ENCODE measurements around the gene COMMD4. TPM values are rescaled to one million over a fixed set of nuclear protein-coding genes. Genes with fewer than 3 reads are reported as not detected.

COMMD4 gene
- total RNA-seq, 2 experiments from 2014 or later: 123 to 133 TPM

GRCh38 chr15:75350601-75351361 lies 14.9 kb downstream of the COMMD4 start:
- no peak overlapping the region for H3K4me2 ChIP-seq (ENCODE audit: low read length)
- no peaks in the 10 kb centered on the region for H3K9me2 ChIP-seq (ENCODE audit: insufficient read depth, low read length)
- no peaks in the 10 kb centered on the region for H3K79me2 ChIP-seq (ENCODE audit: insufficient read depth, low read depth, low read length)
- no peaks in the 10 kb centered on the region for H4K20me1 ChIP-seq (ENCODE audit: insufficient read depth, low read length)
- peak overlapping the region; percentile 47 for H3K27ac ChIP-seq (ENCODE audit: low read depth, low read length, poor library complexity, severe bottlenecking)
- ChIA-PET CTCF (ENCODE audit: unreplicated experiment) (no interaction called here), POLR2A (no interaction called here)
- intact Hi-C loops (cut with micrococcal nuclease; ENCODE audit: unreplicated experiment): no loop called here
- no peak for TF ChIP-seq CTCF (conservative IDR thresholded peaks at IDR 0.05; ENCODE audit: low read length)
- no peak for TF ChIP-seq EZH2phosphoT487 (IDR thresholded peaks at IDR 0.05; ENCODE audit: borderline replicate concordance, low read depth, low read length)
- no peak overlapping the region for H2AFZ ChIP-seq (ENCODE audit: low read length)
- no TSS peak for BruUV-seq (replicated peaks)
- peaks cover 68% of the 10 kb centered on the region for H3K36me3 ChIP-seq (ENCODE audit: insufficient read depth, low read length)
- H3K4me3 ChIP-seq (ENCODE audit: low read depth, low read length, poor library complexity, severe bottlenecking): no peak overlapping the region
- H3K4me1 ChIP-seq (ENCODE audit: insufficient read depth, low read length, poor library complexity, severe bottlenecking): peaks cover 39% of the 10 kb centered on the region
- no peak for DNase-seq (ENCODE audit: low spot score)
- H3K9me3 ChIP-seq (ENCODE audit: low read length): no peaks in the 10 kb centered on the region; the same call in 1 of the 2 replicates

GRCh38 chr15:75352186-75353080 lies 16.6 kb downstream of the COMMD4 start:
- POLR2A ChIA-PET: no interaction called here
- Histone ChIP-seq H3K9me2 (ENCODE audit: insufficient read depth, low read length) (no peaks in the 10 kb centered on the region), H4K20me1 (ENCODE audit: insufficient read depth, low read length) (no peaks in the 10 kb centered on the region), H3K9me3 (ENCODE audit: low read length) (no peaks in the 10 kb centered on the region; the same call in 1 of the 2 replicates), H3K36me3 (ENCODE audit: insufficient read depth, low read length) (peaks cover 79% of the 10 kb centered on the region), H3K4me1 (ENCODE audit: insufficient read depth, low read length, poor library complexity, severe bottlenecking) (peaks cover 27% of the 10 kb centered on the region), H3K27ac (ENCODE audit: low read depth, low read length, poor library complexity, severe bottlenecking) (no peak overlapping the region), H3K4me2 (ENCODE audit: low read length) (no peak overlapping the region), H3K4me3 (ENCODE audit: low read depth, low read length, poor library complexity, severe bottlenecking) (no peak overlapping the region), H2AFZ (ENCODE audit: low read length) (no peak overlapping the region), H3K79me2 (ENCODE audit: insufficient read depth, low read depth, low read length) (no peaks in the 10 kb centered on the region)
- TF ChIP-seq CTCF (conservative IDR thresholded peaks at IDR 0.05; ENCODE audit: low read length): no peak
- TF ChIP-seq EZH2phosphoT487 (IDR thresholded peaks at IDR 0.05; ENCODE audit: borderline replicate concordance, low read depth, low read length): no peak
- BruUV-seq (replicated peaks): no TSS peak
- DNase-seq (ENCODE audit: low spot score): no peak
- CTCF ChIA-PET (ENCODE audit: unreplicated experiment): interaction anchor here (0.6 kb wide), 1 partner anchor 89 kb away, joined by 3 read pairs; no protein-coding TSS in a partner anchor
- intact Hi-C loops (cut with micrococcal nuclease; ENCODE audit: unreplicated experiment): no loop called here

Measured in OCI-LY7 (cell line).